HUES6 (cell line): ENCODE results near the gene CLINT1.

Experiments used
- H3K27ac ChIP-seq: 2 replicates; pipeline ENCODE4 v1.7.0; 2013; ENCODE audit warnings: low read depth, mild to moderate bottlenecking, low read length, inconsistent platforms
- H3K27me3 ChIP-seq: 2 replicates; pipeline ENCODE4 v1.6.1; 2013; ENCODE audit warnings: low read length; ENCODE audit not compliant: control insufficient read depth, insufficient read depth
- H3K36me3 ChIP-seq: 2 replicates; pipeline ENCODE4 v1.6.1; 2013; ENCODE audit warnings: low read length; ENCODE audit not compliant: control insufficient read depth, insufficient read depth
- H3K4me1 ChIP-seq: 2 replicates; pipeline ENCODE4 v1.6.1; 2013; ENCODE audit warnings: low read length; ENCODE audit not compliant: control insufficient read depth, insufficient read depth
- H3K4me3 ChIP-seq: 2 replicates; pipeline ENCODE4 v1.5.1; 2013; ENCODE audit warnings: low read depth, low read length
- H3K9ac ChIP-seq: one replicate; pipeline ENCODE4 v1.6.1; 2013; ENCODE audit warnings: mild to moderate bottlenecking, low read length
- H3K9me3 ChIP-seq: 2 replicates; pipeline ENCODE4 v1.6.1; 2013; ENCODE audit warnings: low read depth, low read length; ENCODE audit not compliant: control insufficient read depth, insufficient read depth

The CLINT1 gene

DNA sequence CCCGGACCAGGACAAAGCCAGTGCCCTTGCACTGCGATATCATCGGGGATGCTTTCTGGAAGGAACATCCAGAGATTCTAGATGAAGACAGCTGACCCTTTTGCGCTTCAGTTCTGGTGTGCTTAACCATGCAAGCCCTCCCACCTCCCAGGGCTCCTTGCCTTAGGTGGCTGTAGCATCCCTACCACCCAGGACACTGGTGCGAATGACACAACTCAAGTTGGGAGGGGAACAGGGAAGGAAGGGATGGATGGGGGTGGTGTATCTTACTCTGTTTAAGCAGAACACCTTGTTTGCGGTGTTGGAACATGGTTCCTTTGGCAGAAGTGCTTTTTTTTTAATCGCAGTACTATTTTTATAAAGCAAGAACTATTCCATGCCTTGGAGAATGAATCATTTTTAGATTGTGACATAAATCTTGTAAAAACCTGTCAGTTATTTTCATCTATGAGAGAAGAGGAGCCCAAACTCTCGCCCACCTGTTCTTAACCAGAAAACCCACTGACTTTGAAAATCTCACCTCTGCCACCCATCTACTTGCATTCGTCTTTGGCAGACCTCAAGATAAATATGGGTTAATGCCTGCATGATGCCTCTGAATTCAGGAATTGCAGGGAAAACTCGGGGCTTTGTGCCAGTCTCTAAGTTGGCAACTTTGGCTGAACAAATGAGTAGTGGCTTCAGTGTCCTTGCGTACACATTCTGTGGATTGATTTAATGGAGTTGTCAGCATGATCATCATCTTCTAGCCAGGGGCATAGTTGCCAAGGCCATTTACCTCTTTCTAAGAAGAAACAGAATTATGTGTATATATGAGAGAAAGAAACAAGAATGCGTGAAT is 119.3 kb downstream of the CLINT1 start:
- Histone ChIP-seq H3K9me3 (no peaks in the 10 kb centered on the region), H3K9ac (no peak overlapping the region), H3K27ac (no peak overlapping the region), H3K4me3 (no peak overlapping the region), H3K36me3 (peaks cover 36% of the 10 kb centered on the region), H3K4me1 (0 out of 2 replicates have a peak, but pooled peaks cover 3% of the 10 kb centered on the region), H3K27me3 (peaks cover 7% of the 10 kb centered on the region)

DNA sequence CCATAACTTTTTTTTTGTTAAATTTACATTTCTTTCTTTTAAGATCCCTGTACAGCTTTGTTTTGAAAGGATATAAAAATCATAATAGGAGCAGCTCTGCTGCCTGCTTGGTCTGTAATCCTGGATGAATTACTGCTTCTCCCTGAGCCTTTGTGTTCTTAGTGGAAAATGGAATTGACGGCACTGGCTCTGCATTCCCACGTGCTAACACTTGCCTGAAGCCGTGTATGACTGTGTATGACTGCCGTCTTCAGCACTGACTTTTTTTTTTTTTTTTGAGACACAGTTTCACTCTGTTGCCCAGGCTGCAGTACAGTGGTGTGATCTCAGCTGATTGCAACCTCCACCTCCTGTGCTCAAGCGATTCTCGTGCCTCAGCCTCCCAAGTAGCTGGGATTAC is 123.0 kb downstream of the CLINT1 start:
- H3K9me3 ChIP-seq = no peaks in the 10 kb centered on the region
- no peak overlapping the region for H3K27ac ChIP-seq
- 0 out of 2 replicates have a peak, but pooled peaks cover 2% of the 10 kb centered on the region for H3K4me1 ChIP-seq
- no peak overlapping the region for H3K9ac ChIP-seq
- H3K27me3 ChIP-seq = no peaks in the 10 kb centered on the region
- H3K4me3 ChIP-seq = no peak overlapping the region
- H3K36me3 ChIP-seq = peaks cover 53% of the 10 kb centered on the region
